ENCODE data around the gene ZW10.

DNA sequence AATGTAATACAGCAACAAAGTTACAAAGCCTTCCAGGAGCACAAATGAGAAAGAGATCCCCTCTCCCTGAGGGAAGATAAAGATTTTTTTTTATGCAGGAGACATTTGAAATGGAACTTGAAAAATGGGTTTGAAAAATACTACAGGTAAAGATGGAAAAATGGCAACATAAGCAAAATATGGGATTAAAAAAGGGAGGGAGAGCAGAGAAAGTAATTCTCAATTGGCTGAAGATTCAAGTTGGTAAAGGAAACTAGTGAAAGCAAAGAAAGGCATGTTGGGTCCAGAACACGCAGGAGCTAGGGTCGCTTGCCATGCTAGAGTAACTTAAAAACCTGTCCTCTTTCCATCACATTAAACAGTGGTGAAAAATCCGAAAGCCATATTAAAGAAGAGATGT is 1.5 kb downstream of the ZW10 start:
- no peak for TF ChIP-seq HDGF (IDR thresholded peaks at IDR 0.05; ENCODE audit: borderline replicate concordance)
- TF ChIP-seq CTBP1 (IDR thresholded peaks at IDR 0.05; ENCODE audit: borderline replicate concordance), result no peak
- TF ChIP-seq FOXK2 (IDR thresholded peaks at IDR 0.05), result no peak
- no peak for TF ChIP-seq TARDBP (IDR thresholded peaks at IDR 0.05)
- TF ChIP-seq BHLHE40 (IDR thresholded peaks at IDR 0.05; ENCODE audit: borderline replicate concordance), result no peak
- TF ChIP-seq, protein P1, sequence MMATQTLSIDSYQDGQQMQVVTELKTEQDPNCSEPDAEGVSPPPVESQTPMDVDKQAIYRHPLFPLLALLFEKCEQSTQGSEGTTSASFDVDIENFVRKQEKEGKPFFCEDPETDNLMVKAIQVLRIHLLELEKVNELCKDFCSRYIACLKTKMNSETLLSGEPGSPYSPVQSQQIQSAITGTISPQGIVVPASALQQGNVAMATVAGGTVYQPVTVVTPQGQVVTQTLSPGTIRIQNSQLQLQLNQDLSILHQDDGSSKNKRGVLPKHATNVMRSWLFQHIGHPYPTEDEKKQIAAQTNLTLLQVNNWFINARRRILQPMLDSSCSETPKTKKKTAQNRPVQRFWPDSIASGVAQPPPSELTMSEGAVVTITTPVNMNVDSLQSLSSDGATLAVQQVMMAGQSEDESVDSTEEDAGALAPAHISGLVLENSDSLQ (IDR thresholded peaks at IDR 0.05), result no peak
- no peak for TF ChIP-seq SP1 (IDR thresholded peaks at IDR 0.05)
- TF ChIP-seq L3MBTL2 (conservative IDR thresholded peaks at IDR 0.05), result no peak
- TF ChIP-seq NFRKB (IDR thresholded peaks at IDR 0.05), result no peak
- no peak for TF ChIP-seq ELF4 (IDR thresholded peaks at IDR 0.05)
